Measurements from ENCODE around the gene TMEM120B. TPM values are rescaled to one million over a fixed set of nuclear protein-coding genes. Genes with fewer than 3 reads are reported as not detected.
A peak's percentile ranks its signal among the peaks of the same experiment; 100 is the strongest.

Gene TMEM120B
- total RNA-seq, 2 experiments from 2014 or later: 12.4 to 21.5 TPM

GRCh38 chr12:121807642-121808347 is 95.2 kb downstream of the TMEM120B start:
- TF ChIP-seq, protein P1, sequence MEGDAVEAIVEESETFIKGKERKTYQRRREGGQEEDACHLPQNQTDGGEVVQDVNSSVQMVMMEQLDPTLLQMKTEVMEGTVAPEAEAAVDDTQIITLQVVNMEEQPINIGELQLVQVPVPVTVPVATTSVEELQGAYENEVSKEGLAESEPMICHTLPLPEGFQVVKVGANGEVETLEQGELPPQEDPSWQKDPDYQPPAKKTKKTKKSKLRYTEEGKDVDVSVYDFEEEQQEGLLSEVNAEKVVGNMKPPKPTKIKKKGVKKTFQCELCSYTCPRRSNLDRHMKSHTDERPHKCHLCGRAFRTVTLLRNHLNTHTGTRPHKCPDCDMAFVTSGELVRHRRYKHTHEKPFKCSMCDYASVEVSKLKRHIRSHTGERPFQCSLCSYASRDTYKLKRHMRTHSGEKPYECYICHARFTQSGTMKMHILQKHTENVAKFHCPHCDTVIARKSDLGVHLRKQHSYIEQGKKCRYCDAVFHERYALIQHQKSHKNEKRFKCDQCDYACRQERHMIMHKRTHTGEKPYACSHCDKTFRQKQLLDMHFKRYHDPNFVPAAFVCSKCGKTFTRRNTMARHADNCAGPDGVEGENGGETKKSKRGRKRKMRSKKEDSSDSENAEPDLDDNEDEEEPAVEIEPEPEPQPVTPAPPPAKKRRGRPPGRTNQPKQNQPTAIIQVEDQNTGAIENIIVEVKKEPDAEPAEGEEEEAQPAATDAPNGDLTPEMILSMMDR (conservative IDR thresholded peaks at IDR 0.05; ENCODE audit: low read length): no peak
- no peak for TF ChIP-seq EZH2phosphoT487 (IDR thresholded peaks at IDR 0.05; ENCODE audit: borderline replicate concordance, low read depth, low read length)
- H3K4me1 ChIP-seq (ENCODE audit: insufficient read depth, low read length, poor library complexity, severe bottlenecking): peaks cover 50% of the 10 kb centered on the region
- no peak overlapping the region for H2AFZ ChIP-seq (ENCODE audit: low read length)
- H3K4me2 ChIP-seq (ENCODE audit: low read length): peak overlapping the region; percentile 94
- peaks cover 35% of the 10 kb centered on the region for H3K36me3 ChIP-seq (ENCODE audit: insufficient read depth, low read length)
- BruUV-seq (replicated peaks): no TSS peak
- H3K9me3 ChIP-seq (ENCODE audit: low read length): no peaks in the 10 kb centered on the region
- peaks cover 6% of the 10 kb centered on the region; the same call in 1 of the 2 replicates for H4K20me1 ChIP-seq (ENCODE audit: insufficient read depth, low read length)
- no peaks in the 10 kb centered on the region for H3K9me2 ChIP-seq (ENCODE audit: insufficient read depth, low read length)
- H3K27ac ChIP-seq (ENCODE audit: low read depth, low read length, poor library complexity, severe bottlenecking): peak overlapping the region; percentile 45
- intact Hi-C loops (cut with micrococcal nuclease; ENCODE audit: unreplicated experiment): no loop called here
- H3K4me3 ChIP-seq (ENCODE audit: low read depth, low read length, poor library complexity, severe bottlenecking): peak overlapping the region; percentile 75
- ChIA-PET POLR2A (interaction anchor here (0.7 to 0.8 kb wide), 3 partner anchors 12 to 301 kb away, joined by 3 to 7 read pairs (median 4); no protein-coding TSS in a partner anchor), CTCF (ENCODE audit: unreplicated experiment) (interaction anchor here (0.9 kb wide), 1 partner anchor 13 kb away, joined by 4 read pairs; no protein-coding TSS in a partner anchor)
- no peak for DNase-seq (ENCODE audit: low spot score)
- H3K79me2 ChIP-seq (ENCODE audit: insufficient read depth, low read depth, low read length): peaks cover 19% of the 10 kb centered on the region; the same call in 1 of the 2 replicates

DNA sequence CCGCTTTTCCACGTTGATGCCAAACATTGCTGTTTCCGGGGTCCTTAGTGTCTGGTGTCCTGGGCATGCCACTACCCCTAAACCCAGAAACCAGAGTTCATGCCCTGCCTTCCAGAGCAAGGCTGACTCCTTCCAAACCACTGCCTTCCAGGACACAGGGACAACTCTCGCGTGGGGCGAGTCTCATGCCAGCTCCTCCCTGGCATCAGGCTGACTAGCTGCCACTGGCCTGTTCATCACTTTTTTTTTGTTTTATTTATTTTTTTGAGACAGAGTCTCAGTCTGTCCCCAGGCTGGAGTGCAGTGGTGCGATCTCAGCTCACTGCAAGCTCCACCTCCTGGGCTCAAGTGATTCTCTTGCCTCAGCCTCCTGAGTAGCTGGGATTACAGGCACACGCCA is 96.1 kb downstream of the TMEM120B start:
- Histone ChIP-seq H2AFZ (ENCODE audit: low read length) (no peak overlapping the region), H3K9me3 (ENCODE audit: low read length) (no peaks in the 10 kb centered on the region), H3K9me2 (ENCODE audit: insufficient read depth, low read length) (no peaks in the 10 kb centered on the region), H3K4me1 (ENCODE audit: insufficient read depth, low read length, poor library complexity, severe bottlenecking) (peaks cover 56% of the 10 kb centered on the region), H3K79me2 (ENCODE audit: insufficient read depth, low read depth, low read length) (peaks cover 27% of the 10 kb centered on the region; the same call in 1 of the 2 replicates), H3K27ac (ENCODE audit: low read depth, low read length, poor library complexity, severe bottlenecking) (no peak overlapping the region), H3K4me3 (ENCODE audit: low read depth, low read length, poor library complexity, severe bottlenecking) (no peak overlapping the region), H3K36me3 (ENCODE audit: insufficient read depth, low read length) (peaks cover 39% of the 10 kb centered on the region), H3K4me2 (ENCODE audit: low read length) (no peak overlapping the region), H4K20me1 (ENCODE audit: insufficient read depth, low read length) (peaks cover 6% of the 10 kb centered on the region; the same call in 1 of the 2 replicates)
- BruUV-seq (replicated peaks): no TSS peak
- DNase-seq (ENCODE audit: low spot score): no peak
- POLR2A ChIA-PET: no interaction called here
- CTCF ChIA-PET (ENCODE audit: unreplicated experiment): interaction anchor here (1.7 kb wide), 1 partner anchor 29 kb away, joined by 4 read pairs; no protein-coding TSS in a partner anchor
- no peak for TF ChIP-seq EZH2phosphoT487 (IDR thresholded peaks at IDR 0.05; ENCODE audit: borderline replicate concordance, low read depth, low read length)
- TF ChIP-seq, protein P1 (conservative IDR thresholded peaks at IDR 0.05; ENCODE audit: low read length): no peak
- intact Hi-C loops (cut with micrococcal nuclease; ENCODE audit: unreplicated experiment): no loop called here

- TF ChIP-seq EZH2phosphoT487 (IDR thresholded peaks at IDR 0.05; ENCODE audit: borderline replicate concordance, low read depth, low read length): no peak
- TF ChIP-seq, protein P1 (conservative IDR thresholded peaks at IDR 0.05; ENCODE audit: low read length): no peak
- intact Hi-C loops (cut with micrococcal nuclease; ENCODE audit: unreplicated experiment): no loop called here
- peaks cover 6% of the 10 kb centered on the region; the same call in 1 of the 2 replicates for H4K20me1 ChIP-seq (ENCODE audit: insufficient read depth, low read length)
- no peak overlapping the region for H3K4me2 ChIP-seq (ENCODE audit: low read length)
- peaks cover 47% of the 10 kb centered on the region for H3K36me3 ChIP-seq (ENCODE audit: insufficient read depth, low read length)
- no peak overlapping the region for H2AFZ ChIP-seq (ENCODE audit: low read length)
- H3K4me1 ChIP-seq (ENCODE audit: insufficient read depth, low read length, poor library complexity, severe bottlenecking): peaks cover 56% of the 10 kb centered on the region
- no peaks in the 10 kb centered on the region for H3K9me2 ChIP-seq (ENCODE audit: insufficient read depth, low read length)
- BruUV-seq (replicated peaks): no TSS peak
- no peak overlapping the region for H3K4me3 ChIP-seq (ENCODE audit: low read depth, low read length, poor library complexity, severe bottlenecking)
- CTCF ChIA-PET (ENCODE audit: unreplicated experiment): interaction anchor here (1.7 to 2.9 kb wide), 2 partner anchors 16 to 28 kb away, joined by 4 to 13 read pairs; partner anchors contain the start of gene RHOF
- H3K27ac ChIP-seq (ENCODE audit: low read depth, low read length, poor library complexity, severe bottlenecking): no peak overlapping the region
- no peak for DNase-seq (ENCODE audit: low spot score)
- no peaks in the 10 kb centered on the region for H3K9me3 ChIP-seq (ENCODE audit: low read length)
- POLR2A ChIA-PET: no interaction called here
- peaks cover 30% of the 10 kb centered on the region; the same call in 1 of the 2 replicates for H3K79me2 ChIP-seq (ENCODE audit: insufficient read depth, low read depth, low read length)
These were observed 97.2 kb downstream of the TMEM120B start for GRCh38 chr12:121809712-121810116.

All from OCI-LY7 (cell line).